ENCODE data around the gene PRDM7.
A peak's percentile ranks its signal among the peaks of the same experiment; 100 is the strongest.
"Not testable (repeated sequence)": the region's sequence is repeated elsewhere in the genome, so short reads cannot be mapped to it uniquely, and the experiment has no call there.

PRDM7 gene

GRCh38 chr16:90072442-90073105 lies 4.6 kb downstream of the PRDM7 start:
- no peak for DNase-seq (ENCODE audit: low read depth in 2 of 2)

GRCh38 chr16:90070440-90070839 lies 6.7 kb downstream of the PRDM7 start:
- DNase-seq (ENCODE audit: low read depth in 2 of 2) = no peak

DNA sequence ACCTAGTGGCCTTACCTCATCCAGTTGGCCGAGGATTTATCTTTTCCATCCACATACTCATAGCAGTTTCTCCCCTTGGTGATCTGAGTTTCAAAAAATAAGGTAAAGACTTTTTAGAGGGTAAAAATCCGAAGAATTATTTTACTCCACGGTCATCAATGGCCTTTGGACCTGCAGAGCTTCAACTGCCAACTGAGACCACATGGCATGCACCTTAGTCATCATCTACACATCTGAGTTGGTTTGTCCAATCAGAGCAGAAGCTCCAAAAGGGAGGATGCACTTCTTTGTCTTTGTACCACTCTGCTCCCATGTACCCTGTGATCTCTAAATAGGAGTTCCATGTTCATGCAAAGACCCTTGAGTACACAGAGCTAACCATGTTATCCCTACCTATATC lies 15.7 kb downstream of the PRDM7 start:
- DNase-seq (ENCODE audit: low read depth in 2 of 2) = no peak

DNA sequence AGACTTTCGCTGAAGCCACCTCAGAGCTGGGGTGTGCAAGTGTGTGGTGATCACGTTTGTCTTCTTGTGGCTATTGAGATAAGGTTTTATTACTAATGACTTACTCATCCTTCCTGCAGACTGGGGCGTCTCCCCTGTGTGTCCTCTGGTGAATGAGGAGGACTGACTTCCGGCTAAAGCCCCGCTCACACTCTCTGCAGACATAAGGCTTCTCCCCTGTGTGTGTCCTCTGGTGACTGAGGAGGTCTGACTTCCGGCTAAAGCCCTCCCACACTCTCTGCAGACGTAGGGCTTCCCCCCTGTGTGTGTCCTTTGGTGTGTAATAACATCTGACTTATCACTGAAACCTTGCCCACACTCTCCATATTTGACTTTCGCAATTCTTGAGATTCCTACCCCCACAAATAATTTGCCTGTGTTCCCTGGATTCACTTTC lies 19.4 kb downstream of the PRDM7 start:
- DNase-seq (ENCODE audit: low read depth in 2 of 2) = peak in 1 of 2 donors; percentile 8

DNA sequence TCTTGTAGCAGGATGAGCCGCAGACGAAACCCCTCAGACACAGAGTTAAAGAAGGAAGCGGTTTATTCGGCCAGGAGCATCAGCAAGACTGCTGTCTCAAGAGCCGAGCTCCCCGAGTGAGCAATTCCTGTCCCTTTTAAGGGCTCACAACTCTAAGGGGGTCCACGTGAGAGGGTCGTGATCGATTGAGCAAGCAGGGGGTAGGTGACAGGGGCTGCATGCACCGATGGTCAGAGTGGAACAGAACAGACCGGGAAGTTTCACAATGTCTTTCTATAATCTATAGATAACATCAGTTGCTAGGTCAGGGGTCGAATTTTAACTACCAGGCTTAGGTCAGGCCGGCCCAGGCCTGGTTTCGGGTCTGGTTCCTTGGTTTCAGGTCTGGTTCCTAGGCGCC lies 20.6 kb downstream of the PRDM7 start:
- not testable (repeated sequence) for DNase-seq (ENCODE audit: low read depth in 2 of 2)

DNA sequence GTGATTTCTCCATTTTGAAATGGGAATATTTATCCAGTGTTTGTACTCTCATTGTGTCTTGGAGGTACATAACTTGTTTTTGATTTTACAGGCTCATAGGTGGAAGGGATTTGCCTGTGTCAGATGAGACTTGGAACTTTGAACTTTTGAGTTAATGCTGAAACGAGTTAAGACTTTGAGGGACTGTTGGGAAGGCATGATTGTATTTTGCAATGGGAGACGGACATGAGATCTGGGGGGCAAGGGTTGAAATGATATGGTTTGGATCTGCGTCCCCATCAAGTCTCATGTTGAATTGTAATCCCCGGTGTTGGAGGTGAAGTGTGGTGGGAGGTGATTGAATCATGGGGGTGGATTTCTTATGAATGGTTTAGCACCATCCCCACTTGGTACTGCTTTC lies 21.8 kb downstream of the PRDM7 start:
- no peak for DNase-seq (ENCODE audit: low read depth in 2 of 2)

DNA sequence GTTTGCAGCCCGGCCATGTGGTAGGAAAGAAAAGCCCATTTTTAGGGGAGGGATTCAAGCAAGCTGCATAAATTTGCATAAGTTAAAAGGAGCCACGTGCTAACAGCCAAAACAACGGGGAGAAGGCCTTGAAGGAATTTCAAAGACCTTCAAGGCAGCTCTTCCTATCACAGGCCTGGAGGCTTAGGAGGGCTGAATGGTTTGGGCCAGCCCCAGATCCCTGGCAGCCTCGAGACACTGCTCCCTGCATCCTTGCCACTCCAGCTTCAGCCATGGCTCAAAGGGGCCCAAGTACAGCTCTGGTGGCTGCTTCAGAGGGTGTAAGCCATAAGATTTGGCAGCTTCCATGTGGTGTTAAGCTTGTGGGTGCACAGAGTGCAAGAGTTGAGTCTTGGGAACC lies 22.6 kb downstream of the PRDM7 start:
- DNase-seq (ENCODE audit: low read depth in 2 of 2) = no peak

DNA sequence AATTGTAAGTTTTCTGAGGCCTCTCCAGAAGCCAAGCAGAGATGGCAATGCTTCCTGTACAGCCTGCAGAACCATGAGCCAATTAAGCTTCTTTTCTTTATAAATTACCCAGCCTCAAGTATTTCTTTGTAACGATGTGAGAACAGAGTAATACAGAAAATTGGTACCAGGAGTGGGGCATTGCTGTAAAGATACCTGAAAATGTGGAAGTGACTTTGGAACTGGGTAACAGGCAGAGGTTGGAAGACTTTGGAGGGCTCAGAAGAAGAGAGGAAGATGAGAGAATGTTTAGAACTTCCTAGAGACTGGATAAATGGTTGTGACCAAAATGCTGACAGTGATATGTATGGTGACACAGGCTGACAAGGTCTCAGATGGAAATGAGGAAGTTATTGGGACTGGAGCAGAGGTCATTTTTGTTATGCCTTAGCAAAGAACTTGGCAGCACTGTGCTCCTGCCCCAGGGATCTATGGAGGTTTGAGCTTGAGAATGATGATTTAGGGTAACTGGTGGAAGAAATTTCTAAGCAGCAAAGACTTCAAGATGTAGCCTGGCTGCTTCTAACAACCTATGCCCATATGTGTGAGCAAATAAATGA lies 23.1 kb downstream of the PRDM7 start:
- DNase-seq (ENCODE audit: low read depth in 2 of 2) = no peak

DNA sequence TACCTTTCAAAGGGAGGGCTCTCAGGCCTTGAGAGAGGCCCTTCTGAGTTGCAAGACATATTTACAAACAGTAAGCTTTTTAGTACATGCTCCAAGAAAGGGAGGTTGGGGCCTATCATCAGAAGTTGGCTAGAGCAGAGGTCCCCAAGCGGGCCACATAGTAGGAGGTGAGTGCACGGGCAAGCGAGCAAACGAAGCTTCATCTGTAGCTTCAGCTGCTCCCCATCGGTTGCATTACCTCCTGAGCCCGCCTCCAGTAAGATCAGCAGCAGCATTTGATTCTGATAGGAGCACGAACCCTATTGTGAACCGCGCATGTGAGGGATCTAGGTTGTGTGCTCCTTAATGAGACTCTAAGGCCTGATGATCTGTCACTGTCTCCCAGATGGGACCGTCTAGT lies 26.2 kb downstream of the PRDM7 start:
- DNase-seq (ENCODE audit: low read depth in 2 of 2) = no peak

DNA sequence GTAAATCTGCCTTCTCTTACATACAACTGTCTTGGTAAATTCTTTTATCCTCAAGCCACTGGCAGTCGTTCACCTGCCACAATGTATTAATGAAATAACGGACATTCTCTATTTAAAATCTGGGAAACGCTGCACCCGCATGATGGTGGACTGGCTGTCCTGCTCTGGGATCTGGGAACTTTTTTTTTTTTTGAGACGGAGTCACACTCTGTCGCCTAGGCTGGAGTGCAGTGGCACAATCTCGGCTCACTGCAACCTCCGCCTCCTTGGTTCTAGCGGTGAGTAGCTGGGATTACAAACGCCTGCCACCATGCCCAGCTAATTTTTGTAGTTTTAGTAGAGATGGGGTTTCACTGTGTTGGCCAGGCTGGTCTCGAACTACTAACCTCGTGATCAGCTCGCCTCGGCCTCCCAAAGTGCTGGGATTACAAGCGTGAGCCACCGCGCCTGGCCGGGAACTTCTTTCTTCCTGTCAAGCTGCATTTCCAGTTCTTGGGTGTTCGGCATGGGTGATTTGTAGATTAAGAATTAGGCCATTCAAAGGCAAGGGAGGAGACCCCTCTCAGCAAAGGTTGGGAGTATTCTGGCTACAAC lies 28.3 kb downstream of the PRDM7 start:
- DNase-seq (ENCODE audit: low read depth in 2 of 2) = no peak

GRCh38 chr16:90048347-90048722 lies 28.8 kb downstream of the PRDM7 start:
- DNase-seq (ENCODE audit: low read depth in 2 of 2) = no peak

GRCh38 chr16:90047714-90048346 lies 29.3 kb downstream of the PRDM7 start:
- no peak for DNase-seq (ENCODE audit: low read depth in 2 of 2)

DNA sequence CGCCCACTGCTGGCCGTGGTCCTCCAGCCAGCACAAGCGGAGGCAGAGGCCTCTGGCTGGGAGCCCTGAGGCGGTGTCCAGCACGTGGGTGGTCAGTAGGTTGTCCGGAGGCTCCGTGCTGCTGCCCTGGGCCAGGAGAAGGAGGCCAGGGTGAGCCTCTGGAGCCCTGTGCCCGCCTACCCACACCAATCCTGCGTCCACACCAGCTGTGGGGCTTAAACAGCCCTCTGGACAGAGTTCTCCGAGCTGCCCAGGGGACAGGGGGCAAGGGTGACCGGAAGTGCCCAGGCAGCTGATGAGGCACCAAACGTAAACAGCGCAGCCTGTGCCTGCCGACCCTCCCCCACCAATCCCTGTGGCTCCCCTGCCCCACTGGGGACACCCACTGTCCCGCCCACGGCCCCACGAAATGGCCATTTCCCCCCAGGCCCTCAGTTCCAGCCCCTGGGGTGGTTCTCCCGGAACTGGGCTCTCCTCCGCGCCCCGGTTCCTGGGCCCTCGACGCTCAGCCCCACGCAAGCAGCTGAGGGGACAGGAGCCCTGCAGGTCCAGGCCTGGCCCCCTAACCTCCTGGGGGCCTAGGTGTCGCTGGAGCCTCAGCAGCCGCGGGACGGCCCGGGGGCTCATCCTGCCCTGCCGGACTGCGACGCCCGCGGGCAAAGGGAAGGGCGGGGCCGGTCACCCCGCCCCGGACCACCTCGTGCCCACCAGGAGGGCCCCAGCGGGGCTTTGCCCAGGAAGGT lies 30.0 kb downstream of the PRDM7 start:
- no peak for DNase-seq (ENCODE audit: low read depth in 2 of 2)

DNA sequence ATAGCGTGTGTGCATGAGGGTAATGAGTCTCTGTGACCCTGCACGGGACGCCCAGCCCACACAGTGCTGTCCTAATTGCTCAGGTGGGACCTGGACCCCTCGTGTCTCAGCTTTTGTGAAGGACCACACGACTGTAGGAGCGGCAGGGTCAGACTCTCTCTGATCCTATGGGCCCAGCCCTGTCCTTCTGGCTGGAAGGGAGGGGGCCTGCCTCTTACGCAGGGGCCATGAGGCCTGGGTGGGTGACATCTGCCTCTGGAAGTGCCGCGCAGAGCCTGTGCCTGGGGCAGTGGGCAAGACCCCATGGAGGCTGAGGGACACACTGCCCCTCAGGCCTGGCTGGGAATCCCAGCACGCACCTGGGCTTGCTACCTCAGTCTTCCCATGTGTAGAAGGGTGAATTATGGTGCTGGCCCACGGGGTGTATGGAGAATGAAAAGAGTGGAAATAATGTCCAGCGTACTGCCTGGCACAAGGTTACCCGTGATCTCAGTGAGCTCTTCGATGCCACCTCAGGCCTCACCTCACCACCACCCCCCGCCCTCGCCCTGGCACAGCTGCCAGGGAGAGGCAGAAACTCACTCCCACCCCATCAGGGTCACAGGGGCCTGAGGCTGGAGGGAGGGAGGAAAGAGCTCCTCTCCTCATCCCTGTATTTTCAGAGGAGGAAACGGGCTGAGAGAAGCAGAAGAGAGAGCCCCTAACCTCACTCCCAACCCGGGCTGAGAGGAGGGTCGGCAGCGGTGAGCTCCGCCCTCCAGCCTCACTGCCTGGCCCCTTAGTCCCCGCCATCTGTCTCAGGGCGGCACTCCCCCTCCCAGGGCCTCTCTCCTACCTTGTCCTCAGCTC lies 30.8 kb downstream of the PRDM7 start:
- DNase-seq (ENCODE audit: low read depth in 2 of 2) = no peak

GRCh38 chr16:90044111-90044551 lies 33.0 kb downstream of the PRDM7 start:
- DNase-seq (ENCODE audit: low read depth in 2 of 2) = no peak

DNA sequence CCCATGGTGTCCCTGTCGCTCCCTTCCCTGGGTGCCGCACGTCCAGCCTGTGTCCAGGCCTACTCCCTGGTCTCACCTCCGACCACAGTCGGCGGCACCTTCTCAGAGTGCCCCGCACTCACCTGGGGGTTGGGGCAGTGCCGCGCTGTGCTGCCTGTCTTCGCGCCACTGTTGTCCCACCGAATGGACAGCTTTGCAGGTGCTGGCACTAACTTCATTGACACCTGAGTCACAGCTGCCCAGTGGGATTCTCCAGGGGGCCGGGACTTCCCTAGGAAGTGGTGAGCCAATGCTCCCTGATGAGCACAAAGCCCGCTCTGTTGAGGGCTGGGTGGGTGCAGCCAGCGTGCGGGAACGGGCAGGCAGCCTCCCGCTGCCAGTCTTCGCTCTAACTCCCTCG lies 33.6 kb downstream of the PRDM7 start:
- no peak for DNase-seq (ENCODE audit: low read depth in 2 of 2)

GRCh38 chr16:90042946-90043514 lies 34.1 kb downstream of the PRDM7 start:
- DNase-seq (ENCODE audit: low read depth in 2 of 2) = no peak

GRCh38 chr16:90041896-90042473 lies 35.1 kb downstream of the PRDM7 start:
- DNase-seq (ENCODE audit: low read depth in 2 of 2) = no peak

- no peak for DNase-seq (ENCODE audit: low read depth in 2 of 2)
Observed at GRCh38 chr16:90040152-90041023, 36.7 kb downstream of the PRDM7 start.

- DNase-seq (ENCODE audit: low read depth in 2 of 2) = no peak
Observed at GRCh38 chr16:90037276-90037675, 39.9 kb downstream of the PRDM7 start.

All from activated CD8-positive, alpha-beta memory T cell treated with anti-CD3 and anti-CD28 coated beads for 4 hours (primary cell).